B cell (primary cell): Measurements from ENCODE around the gene ADAMTS17. TPM values are rescaled to one million over a fixed set of nuclear protein-coding genes. Genes with fewer than 3 reads are reported as not detected.

Experiments used
- ATAC-seq: fragments of 200-7000 bp; cut with Tn5 transposase; one replicate; pipeline ENCODE4 v1.10.0; 2021; ENCODE audit warnings: low read depth, mild to moderate bottlenecking, moderate number of reproducible peaks, moderate library complexity
- CTCF ChIA-PET: fragments of 350-600 bp; sonication (Branson Sonifier 250); formaldehyde crosslinking; loops from one replicate; lab custom pipeline; 2021; ENCODE audit warnings: antibody characterized with exemption, inconsistent platforms; lab: Charles Lee
- POLR2A ChIA-PET: fragments of 350-600 bp; sonication (Branson Sonifier 250); formaldehyde crosslinking; loops from one replicate; lab custom pipeline; 2021; ENCODE audit warnings: antibody characterized with exemption; lab: Charles Lee
- DNase-seq: peaks from one replicate; pipeline ENCODE4 v3.0.0; 2013
- H2AFZ ChIP-seq: 2 replicates; pipeline ENCODE4 v1.6.1; 2012; ENCODE audit warnings: mild to moderate bottlenecking, low read depth, low read length; ENCODE audit not compliant: insufficient read depth, poor library complexity, severe bottlenecking
- H3K27ac ChIP-seq, 2 donors: 1 replicate in 1 of 2; 2 replicates in 1 of 2; pipeline ENCODE4 v1.5.1; 2012 to 2013; ENCODE audit warnings: low read length in 2 of 2, mild to moderate bottlenecking in 2 of 2, moderate library complexity in 1 of 2
- H3K27me3 ChIP-seq, 4 experiments: fragments of 200-600 bp in 1 of 4; sonication (generic) in 1 of 4; replicated peaks in 1 of 4; 1 replicate in 2 of 4; 2 replicates in 2 of 4; pipeline versions ENCODE4 v1.6.1 to v1.7.0; 2013 to 2016; ENCODE audit warnings: low read length in 3 of 4, mild to moderate bottlenecking in 2 of 4, mixed read lengths in 1 of 4, moderate library complexity in 1 of 4; ENCODE audit not compliant: insufficient read depth in 4 of 4, control insufficient read depth in 3 of 4; ENCODE audit errors: control extremely low read depth in 1 of 4
- H3K36me3 ChIP-seq, 2 experiments: replicated peaks in 1 of 2; 1 replicate in 1 of 2; 2 replicates in 1 of 2; pipeline versions ENCODE4 v1.6.1 to v1.7.1; 2013; ENCODE audit warnings: low read length in 1 of 2; ENCODE audit not compliant: insufficient read depth in 2 of 2, control insufficient read depth in 1 of 2; ENCODE audit errors: control extremely low read depth in 1 of 2, extremely low read depth in 1 of 2
- H3K4me1 ChIP-seq, 2 donors: fragments of 200-600 bp in 1 of 2; sonication (generic) in 1 of 2; 1 replicate in 1 of 2; 2 replicates in 1 of 2; pipeline versions ENCODE4 v1.5.1 to v1.6.1; 2013 to 2017; ENCODE audit warnings: low read length in 2 of 2; ENCODE audit not compliant: control insufficient read depth in 2 of 2, insufficient read depth in 2 of 2
- H3K4me2 ChIP-seq: replicated peaks from 2 replicates; pipeline ENCODE3; 2012; ENCODE audit warnings: mild to moderate bottlenecking, low read depth, low read length; ENCODE audit not compliant: poor library complexity, severe bottlenecking
- H3K4me3 ChIP-seq, 5 experiments: fragments of 200-600 bp in 1 of 5; sonication (generic) in 1 of 5; 1 replicate in 3 of 5; 2 replicates in 2 of 5; pipeline versions ENCODE4 v1.5.1 to v1.7.0; 2011 to 2016; ENCODE audit warnings: low read length in 4 of 5, mild to moderate bottlenecking in 4 of 5, low read depth in 2 of 5, control low read depth in 1 of 5, moderate library complexity in 1 of 5; ENCODE audit not compliant: insufficient read depth in 1 of 5; ENCODE audit errors: control extremely low read depth in 1 of 5, extremely low read depth in 1 of 5
- H3K79me2 ChIP-seq: fragments of 200-600 bp; sonication (generic); one replicate; pipeline ENCODE4 v1.6.0; 2016; ENCODE audit warnings: low read length; ENCODE audit not compliant: control insufficient read depth, insufficient read depth
- H3K9ac ChIP-seq: fragments of 200-600 bp; sonication (generic); 2 replicates; pipeline ENCODE4 v1.6.1; 2017; ENCODE audit warnings: mild to moderate bottlenecking, low read length, moderate library complexity
- H3K9me3 ChIP-seq, 3 donors: one replicate each; pipeline versions ENCODE4 v1.6.1 to v1.7.1; 2013; ENCODE audit warnings: low read length in 2 of 3; ENCODE audit not compliant: control insufficient read depth in 2 of 3, insufficient read depth in 1 of 3; ENCODE audit errors: control extremely low read depth in 1 of 3
- H4K20me1 ChIP-seq: 2 replicates; pipeline ENCODE4 v1.6.0; 2012; ENCODE audit warnings: mild to moderate bottlenecking, low read length; ENCODE audit not compliant: insufficient read depth, control insufficient read depth, poor library complexity, severe bottlenecking
- H3K27ac Mint-ChIP-seq: one replicate; pipeline ENCODE4 v1.8.0; 2021; ENCODE audit warnings: mixed read lengths
- H3K27me3 Mint-ChIP-seq: one replicate; pipeline ENCODE4 v1.8.0; 2021; ENCODE audit warnings: mixed read lengths
- H3K4me1 Mint-ChIP-seq: one replicate; pipeline ENCODE4 v1.8.0; 2021; ENCODE audit warnings: mixed read lengths
- H3K4me3 Mint-ChIP-seq: one replicate; pipeline ENCODE4 v1.8.0; 2021; ENCODE audit warnings: mixed read lengths
- H3K9me3 Mint-ChIP-seq: one replicate; pipeline ENCODE4 v1.8.0; 2022; ENCODE audit warnings: mixed read lengths; ENCODE audit not compliant: insufficient read depth
- CTCF ChIP-seq: fragments of 200-600 bp; IDR thresholded peaks from one replicate; pipeline ENCODE4 v1.8.0; 2022; ENCODE audit warnings: antibody characterized with exemption, mild to moderate bottlenecking
- EZH2 ChIP-seq: IDR thresholded peaks from 2 replicates; pipeline ENCODE4 v1.6.1; 2012; ENCODE audit warnings: borderline replicate concordance, low read depth, mild to moderate bottlenecking, moderate library complexity, low read length; ENCODE audit not compliant: insufficient read depth, poor library complexity, severe bottlenecking
- WGBS: methylation state at CpG from one replicate; pipeline ENCODE4 v1.1.5; 2013; ENCODE audit warnings: missing lambda C conversion rate; ENCODE audit not compliant: insufficient coverage; 5-methylcytosine and 5-hydroxymethylcytosine counted together
- intact Hi-C: fragments of 100-400 bp; cut with micrococcal nuclease; formaldehyde crosslinking; loops from one replicate; pipeline ENCODE4 v1.10.0; 2022
- polyA plus RNA-seq: library from polyadenylated mRNA; depleted of rRNA; stranded (reverse); fragments of >200 nt; gene quantifications from 2 replicates; pipeline ENCODE4 v1.2.3, GENCODE V29; 2012
- total RNA-seq, 2 donors: library from RNA; stranded (reverse); fragments of 120-200 nt in 1 of 2; gene quantifications; 1 replicate in 1 of 2; 2 replicates in 1 of 2; pipeline versions ENCODE4 v1.2.3 to v1.2.4, GENCODE V29; 2013 to 2022

ADAMTS17 gene
- total and polyA plus RNA-seq, 2 donors (not counting 1 experiment from before 2014, with no cell fraction given), result 0.10 TPM; not detected in 1

DNA sequence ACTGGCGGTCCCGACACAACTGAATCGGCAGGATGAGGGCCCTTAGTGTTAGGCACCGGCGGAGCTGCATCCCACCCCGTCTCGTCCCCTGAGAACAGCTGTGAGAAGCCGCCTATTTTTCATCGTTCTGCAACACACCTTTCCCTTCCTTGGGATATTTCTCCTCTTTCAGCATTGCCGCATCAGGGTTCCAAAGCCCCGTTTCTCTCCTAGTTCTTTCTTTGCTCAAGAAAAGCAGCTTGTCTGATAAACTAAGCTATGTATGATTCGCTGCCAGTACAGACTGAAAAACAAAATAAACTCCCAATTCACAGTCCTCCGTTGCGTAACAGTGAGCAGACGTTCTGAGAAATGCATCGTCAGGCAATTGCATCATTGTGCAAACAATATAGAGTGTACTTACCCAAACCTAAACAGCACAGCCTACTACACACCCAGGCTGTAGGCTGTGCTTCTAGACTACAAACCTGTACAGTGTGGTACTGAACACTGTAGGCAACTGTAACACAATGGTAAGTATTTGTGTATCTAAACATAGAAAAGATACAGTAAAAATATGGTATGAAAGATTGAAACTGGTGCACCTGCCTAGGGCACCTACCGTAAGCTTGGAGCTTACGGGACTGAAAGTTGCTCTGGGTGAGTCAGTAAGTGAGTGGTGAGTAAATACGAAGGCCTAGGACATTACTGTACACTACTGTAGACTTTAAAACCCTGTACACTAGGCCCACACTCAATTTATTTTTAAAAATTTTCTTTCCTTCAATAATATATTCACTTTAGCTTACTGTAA is 8.9 kb upstream of the ADAMTS17 start:
- H3K4me3 Mint-ChIP-seq, result peak overlapping the region; percentile 85
- Histone ChIP-seq H3K79me2 (no peaks in the 10 kb centered on the region), H3K27me3 (peaks cover 0 to 32% (median 13%) of the 10 kb centered on the region in 4 experiments), H3K4me1 (peaks cover 0 to 8% of the 10 kb centered on the region in 2 donors), H3K9ac (peak overlapping the region; percentile 83), H3K27ac (no peak overlapping the region), H3K4me2 (peak overlapping the region; percentile 91), H3K4me3 (peak overlapping the region in 2 of 5 experiments; percentile 70 to 96), H4K20me1 (no peaks in the 10 kb centered on the region), H2AFZ (peak overlapping the region; percentile 98), H3K36me3 (no peaks in the 10 kb centered on the region), H3K9me3 (peaks cover 0 to 12% (median 2%) of the 10 kb centered on the region in 3 donors)
- WGBS, result 59% methylated on average over 16 of the region's 19 CpGs
- H3K27ac Mint-ChIP-seq, result peak overlapping the region; percentile 23
- intact Hi-C loops, result loop anchor here (1.0 kb wide), 2 partner anchors 8 to 222 kb away; no protein-coding TSS in a partner anchor
- DNase-seq (no peak), ATAC-seq (no peak)
- H3K9me3 Mint-ChIP-seq, result no peaks in the 10 kb centered on the region
- POLR2A ChIA-PET, result no interaction called here
- CTCF ChIA-PET, result interaction anchor here (0.6 to 4.1 kb wide), 20 partner anchors 8 to 1078 kb away, joined by 3 to 73 read pairs (median 4); partner anchors contain the start of genes ADAMTS17, ASB7 and LINS1
- peaks cover 7% of the 10 kb centered on the region for H3K4me1 Mint-ChIP-seq
- peaks cover 29% of the 10 kb centered on the region for H3K27me3 Mint-ChIP-seq
- TF ChIP-seq EZH2 (no peak), CTCF (no peak)
